Stimulated activated CD8-positive, alpha-beta memory T cell treated with anti-CD3 and anti-CD28 coated beads, Interleukin-4, amount 100 ng/mL, for 24 hours (primary cell): ENCODE data around the gene RNH1.
A peak's percentile ranks its signal among the peaks of the same experiment; 100 is the strongest.

Experiments
- DNase-seq: peaks from one replicate; pipeline ENCODE4 v3.0.0-alpha.2; 2020; ENCODE audit warnings: low read depth

Gene RNH1

GRCh38 chr11:506995-507726 lies at the start of gene RNH1:
Gene RNH1 (minus strand): TSS chr11:507242. CDS start chr11:502162, 5,080 bp downstream.
- DNase-seq: peak; percentile 98

- DNase-seq: no peak
These were observed 49.0 kb upstream of the RNH1 start for GRCh38 chr11:555780-556661.

- DNase-seq: no peak
These were observed 48.3 kb upstream of the RNH1 start for GRCh38 chr11:555227-555779.

DNA sequence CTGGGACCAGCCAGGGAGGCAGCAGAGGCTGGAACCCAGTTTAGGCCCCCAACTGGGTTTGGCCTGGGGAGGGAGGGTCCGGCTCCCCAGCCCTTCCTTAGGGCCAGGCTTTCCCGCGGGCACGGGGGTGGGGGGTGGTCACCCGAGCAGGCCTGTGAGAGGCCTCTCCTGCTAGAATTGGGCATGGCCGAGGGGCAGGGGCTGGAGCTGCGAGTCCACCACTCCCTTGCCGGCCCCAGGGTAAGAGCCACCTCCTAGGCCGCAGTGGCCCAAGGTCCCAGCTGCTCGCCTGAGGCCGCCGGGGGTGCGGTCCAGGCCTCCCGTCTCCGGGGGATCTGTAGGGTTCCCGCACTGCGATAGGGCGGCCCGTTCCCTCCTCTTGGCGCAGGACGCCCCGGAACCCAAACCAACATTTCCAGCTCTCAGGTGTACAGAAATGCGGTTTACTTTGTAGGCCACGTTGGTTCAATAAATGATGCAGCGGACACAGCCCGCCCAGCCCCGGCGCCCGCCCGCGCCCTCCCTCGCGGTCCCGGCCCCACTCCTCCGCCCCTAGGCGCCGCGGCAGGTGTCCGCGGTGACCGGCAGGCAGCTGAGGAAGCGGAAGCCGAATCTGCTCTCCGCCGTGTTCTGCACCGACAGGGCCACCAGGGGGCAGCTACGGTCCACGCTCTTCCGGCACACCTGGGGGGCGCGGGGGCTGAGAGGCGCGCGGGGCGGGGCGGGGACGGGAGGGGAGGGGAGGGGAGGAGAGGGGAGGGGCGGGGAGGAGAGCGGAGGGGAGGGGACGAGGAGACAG lies 47.6 kb upstream of the RNH1 start:
- peak; percentile 62 for DNase-seq

DNA sequence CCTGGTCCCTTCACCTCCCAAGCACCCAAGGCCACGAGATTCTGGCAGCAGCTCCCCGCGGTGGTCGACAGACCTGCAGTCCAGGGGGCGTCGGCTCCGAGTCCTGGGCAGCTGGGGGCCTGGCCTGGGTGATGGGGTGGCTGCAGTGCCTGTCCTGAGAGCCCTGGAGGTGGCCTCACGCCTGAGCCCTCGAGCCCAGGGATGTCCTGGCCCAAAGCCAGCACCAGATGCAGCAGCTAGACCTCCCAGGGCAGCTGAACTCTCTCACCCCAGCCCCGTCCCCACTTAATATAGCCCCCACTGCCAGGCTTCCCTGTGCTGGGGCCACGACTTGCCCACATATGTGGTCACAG lies 46.9 kb upstream of the RNH1 start:
- DNase-seq: no peak

GRCh38 chr11:553083-553987 lies 46.3 kb upstream of the RNH1 start:
- no peak for DNase-seq

DNA sequence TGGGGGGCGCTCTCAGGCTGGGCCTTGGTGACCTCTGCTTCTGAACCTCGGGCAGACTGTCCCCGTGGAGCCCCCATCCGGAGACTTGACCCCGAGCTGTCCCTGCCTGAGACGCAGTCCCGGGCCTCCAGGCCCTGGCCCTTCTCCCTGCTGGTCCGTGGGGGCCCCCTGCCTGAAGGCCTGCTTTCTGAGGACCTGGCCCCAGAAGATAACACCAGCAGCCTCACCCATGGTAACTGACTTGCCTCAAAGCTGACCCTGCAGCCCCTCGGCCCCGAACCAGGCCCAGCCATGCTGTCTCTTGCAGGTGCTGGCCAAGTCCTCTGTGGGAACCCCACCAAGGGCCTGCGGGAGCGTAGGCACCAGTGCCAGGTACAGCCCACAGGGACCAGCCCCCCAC lies 44.6 kb upstream of the RNH1 start:
- no peak for DNase-seq

DNA sequence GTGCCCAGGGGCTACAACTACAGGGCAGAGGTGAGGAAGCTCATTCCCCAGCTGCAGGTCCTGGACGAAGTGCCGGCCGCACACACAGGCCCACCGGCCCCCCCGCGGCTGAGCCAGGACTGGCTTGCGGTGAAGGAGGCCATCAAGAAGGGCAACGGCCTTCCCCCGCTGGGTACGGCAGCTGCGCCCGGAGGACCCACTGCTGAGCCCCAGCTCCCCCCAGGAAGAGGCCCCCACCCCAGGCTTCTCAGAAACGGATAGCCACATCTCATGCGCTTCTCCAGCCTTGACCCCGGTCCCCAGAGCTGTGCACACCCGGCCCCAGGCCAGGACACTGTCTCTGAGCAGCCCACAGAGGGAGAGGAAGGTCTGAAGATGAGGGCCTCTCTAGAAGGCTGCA lies 44.1 kb upstream of the RNH1 start:
- DNase-seq: no peak

- DNase-seq: no peak
These were observed 43.7 kb upstream of the RNH1 start for GRCh38 chr11:550746-551085.

DNA sequence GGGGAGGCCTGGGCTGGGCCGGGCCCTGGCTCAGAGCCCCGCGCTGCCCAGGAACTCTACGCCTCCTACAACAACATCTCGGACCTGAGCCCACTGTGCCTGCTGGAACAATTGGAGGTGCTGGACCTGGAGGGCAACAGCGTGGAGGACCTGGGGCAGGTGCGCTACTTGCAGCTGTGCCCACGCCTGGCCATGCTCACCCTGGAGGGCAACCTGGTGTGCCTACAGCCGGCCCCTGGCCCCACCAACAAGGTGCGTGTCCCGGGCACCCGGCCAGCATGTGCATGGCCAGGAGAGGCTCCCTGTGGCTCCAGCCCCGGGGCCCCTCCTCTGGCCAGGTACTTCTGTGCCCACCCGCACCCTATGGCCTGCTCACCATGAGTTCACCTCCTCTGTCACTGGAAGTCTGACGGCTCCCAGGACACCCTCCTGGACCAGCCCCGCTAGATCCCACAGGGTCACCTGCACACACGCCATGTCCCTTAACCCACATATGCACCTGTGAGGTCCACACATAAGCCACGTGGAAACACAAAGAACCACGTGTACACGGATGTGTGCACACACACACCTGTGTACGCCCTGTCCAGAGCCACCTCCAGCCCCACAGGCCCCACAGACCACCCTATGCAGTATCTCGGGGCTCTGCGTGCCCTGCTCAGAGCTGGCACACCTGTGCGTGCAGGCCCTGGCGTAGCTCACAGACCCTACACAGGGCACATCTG lies 43.1 kb upstream of the RNH1 start:
- no peak for DNase-seq

- DNase-seq: no peak
These were observed 41.9 kb upstream of the RNH1 start for GRCh38 chr11:548700-549603.

DNA sequence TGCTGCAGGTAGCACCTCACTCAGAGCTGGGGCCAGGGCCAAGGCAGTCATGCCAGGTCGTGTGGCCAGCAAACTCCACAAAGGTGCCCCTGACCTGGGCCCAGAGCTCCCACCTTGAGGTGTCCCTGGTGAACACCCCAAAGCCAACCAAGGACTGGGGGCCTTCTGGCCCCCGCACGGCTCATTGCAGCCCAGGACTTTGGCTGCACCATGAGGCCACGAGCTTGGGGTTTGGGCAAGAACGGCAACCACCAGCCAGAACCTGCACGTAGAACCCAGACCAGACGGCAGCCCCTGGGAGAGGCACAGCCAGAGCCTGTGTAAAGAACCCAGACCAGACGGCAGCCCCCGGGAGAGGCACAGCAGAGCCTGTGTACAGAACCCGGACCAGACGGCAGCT lies 38.1 kb upstream of the RNH1 start:
- no peak for DNase-seq

- DNase-seq: no peak
These were observed 37.8 kb upstream of the RNH1 start for GRCh38 chr11:544817-545166.

GRCh38 chr11:541433-541885 lies 34.4 kb upstream of the RNH1 start:
- DNase-seq: no peak

- DNase-seq: no peak
These were observed 33.8 kb upstream of the RNH1 start for GRCh38 chr11:540583-541432.

GRCh38 chr11:539971-540481 lies 33.0 kb upstream of the RNH1 start:
- no peak for DNase-seq

DNA sequence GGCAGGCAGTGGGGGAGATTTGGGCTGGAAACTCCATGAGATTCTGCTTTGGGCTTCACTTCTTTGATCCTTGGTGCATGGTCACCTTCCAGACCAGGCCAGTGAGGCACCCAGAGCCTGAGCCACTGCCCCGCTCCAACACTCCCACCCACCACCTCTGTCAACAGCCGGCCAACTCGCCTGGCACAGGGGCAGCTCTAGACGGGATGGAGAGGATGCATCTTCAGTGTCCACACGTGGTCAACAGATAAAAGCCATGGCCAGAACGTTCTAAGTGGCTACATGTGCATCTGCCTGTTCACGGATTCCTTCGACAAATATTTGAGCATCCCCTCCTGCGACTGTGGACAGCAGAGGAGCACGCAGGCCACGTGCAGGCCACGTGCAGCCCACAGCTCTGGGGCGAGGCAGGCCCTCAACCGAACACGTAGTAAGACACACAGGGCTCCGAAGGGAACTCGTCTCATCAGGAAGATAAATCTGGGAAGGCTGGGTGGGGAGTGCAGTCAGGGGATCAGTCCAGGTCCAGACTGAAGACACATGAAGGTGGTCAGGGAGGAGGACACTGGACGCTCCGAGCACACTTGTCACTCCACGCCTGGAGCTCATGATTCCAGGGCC lies 31.5 kb upstream of the RNH1 start:
- DNase-seq: no peak
